ENCODE measurements around the gene MRFAP1L1.

DNA sequence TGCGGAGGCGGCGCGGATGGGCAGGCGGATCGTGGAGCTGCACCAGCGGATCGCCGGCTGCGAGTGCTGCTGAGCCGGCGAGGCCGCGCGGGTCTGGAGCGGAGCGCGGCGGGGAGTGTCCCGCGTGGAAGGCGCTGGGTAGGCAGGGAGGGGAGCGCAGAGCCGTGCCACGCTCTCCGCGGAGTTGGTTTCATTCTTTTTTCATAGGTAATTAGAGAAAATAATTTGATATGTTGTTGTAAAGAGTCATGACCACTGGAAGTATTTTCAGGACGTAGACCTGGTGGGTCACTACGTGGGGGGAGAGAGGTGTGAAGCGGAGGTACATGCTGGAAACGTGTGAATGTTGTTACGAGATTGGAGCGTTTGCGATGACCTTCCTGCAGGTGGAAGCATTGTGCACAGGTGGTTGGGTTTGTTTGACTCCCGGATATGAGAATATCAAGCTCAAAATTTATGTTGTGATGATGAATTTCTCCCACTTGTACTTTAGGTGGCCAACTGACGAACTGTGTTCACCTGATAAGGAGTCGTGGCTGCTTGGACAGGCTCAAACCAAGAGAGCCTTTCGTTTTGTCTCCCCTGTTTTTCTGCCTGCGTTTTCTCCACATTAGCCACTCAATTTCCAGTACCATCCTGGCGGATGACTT, 35.0 kb downstream of the MRFAP1L1 start:
- TF ChIP-seq, protein P1, sequence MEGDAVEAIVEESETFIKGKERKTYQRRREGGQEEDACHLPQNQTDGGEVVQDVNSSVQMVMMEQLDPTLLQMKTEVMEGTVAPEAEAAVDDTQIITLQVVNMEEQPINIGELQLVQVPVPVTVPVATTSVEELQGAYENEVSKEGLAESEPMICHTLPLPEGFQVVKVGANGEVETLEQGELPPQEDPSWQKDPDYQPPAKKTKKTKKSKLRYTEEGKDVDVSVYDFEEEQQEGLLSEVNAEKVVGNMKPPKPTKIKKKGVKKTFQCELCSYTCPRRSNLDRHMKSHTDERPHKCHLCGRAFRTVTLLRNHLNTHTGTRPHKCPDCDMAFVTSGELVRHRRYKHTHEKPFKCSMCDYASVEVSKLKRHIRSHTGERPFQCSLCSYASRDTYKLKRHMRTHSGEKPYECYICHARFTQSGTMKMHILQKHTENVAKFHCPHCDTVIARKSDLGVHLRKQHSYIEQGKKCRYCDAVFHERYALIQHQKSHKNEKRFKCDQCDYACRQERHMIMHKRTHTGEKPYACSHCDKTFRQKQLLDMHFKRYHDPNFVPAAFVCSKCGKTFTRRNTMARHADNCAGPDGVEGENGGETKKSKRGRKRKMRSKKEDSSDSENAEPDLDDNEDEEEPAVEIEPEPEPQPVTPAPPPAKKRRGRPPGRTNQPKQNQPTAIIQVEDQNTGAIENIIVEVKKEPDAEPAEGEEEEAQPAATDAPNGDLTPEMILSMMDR (IDR thresholded peaks at IDR 0.05), result peak; percentile 51
- TF ChIP-seq EZH2 (IDR thresholded peaks at IDR 0.05), result peak; percentile 24

All from neural progenitor cell (in vitro differentiated cells).